CD4-positive, alpha-beta T cell (primary cell): ENCODE data around the gene FADS1. TPM values are rescaled to one million over a fixed set of nuclear protein-coding genes. Genes with fewer than 3 reads are reported as not detected.

Source experiments
- ATAC-seq: fragments of 200-7000 bp; cut with Tn5 transposase; one replicate; pipeline ENCODE4 v1.10.0; 2022; ENCODE audit warnings: mild to moderate bottlenecking; ENCODE audit not compliant: poor library complexity
- CTCF ChIA-PET: fragments of 350-600 bp; sonication (Branson Sonifier 250); formaldehyde crosslinking; loops from one replicate; lab custom pipeline; 2021; ENCODE audit warnings: antibody characterized with exemption, inconsistent platforms; lab: Charles Lee
- POLR2A ChIA-PET: fragments of 350-600 bp; sonication (Branson Sonifier 250); formaldehyde crosslinking; loops from one replicate; lab custom pipeline; 2021; ENCODE audit warnings: antibody characterized with exemption, inconsistent platforms; lab: Charles Lee
- DNase-seq, 14 experiments: peaks; one replicate each; pipeline ENCODE4 v3.0.0-alpha.2; 2013 to 2020; ENCODE audit warnings: mixed read lengths in 2 of 14
- H3K27ac ChIP-seq, 2 donors: one replicate each; pipeline versions ENCODE4 v1.5.1 to v1.7.0; 2013; ENCODE audit warnings: low read length in 2 of 2, low read depth in 1 of 2, mild to moderate bottlenecking in 1 of 2
- H3K27me3 ChIP-seq, 2 experiments: 1 replicate in 1 of 2; 2 replicates in 1 of 2; pipeline versions ENCODE4 v1.6.1 to v1.7.0; 2013; ENCODE audit warnings: low read length in 2 of 2, control low read depth in 1 of 2, mild to moderate bottlenecking in 1 of 2, moderate library complexity in 1 of 2; ENCODE audit not compliant: insufficient read depth in 2 of 2, control insufficient read depth in 1 of 2
- H3K36me3 ChIP-seq: one replicate; pipeline ENCODE4 v1.6.1; 2013; ENCODE audit warnings: low read length, control low read depth; ENCODE audit not compliant: insufficient read depth
- H3K4me1 ChIP-seq: one replicate; pipeline ENCODE4 v1.6.1; 2013; ENCODE audit warnings: low read length, control low read depth; ENCODE audit not compliant: insufficient read depth
- H3K4me3 ChIP-seq: one replicate; pipeline ENCODE4 v1.5.1; 2013; ENCODE audit warnings: mild to moderate bottlenecking, low read length, moderate library complexity
- H3K9me3 ChIP-seq, 2 experiments: 1 replicate in 1 of 2; 2 replicates in 1 of 2; pipeline versions ENCODE4 v1.6.1 to v1.7.0; 2013; ENCODE audit warnings: low read length in 2 of 2, mild to moderate bottlenecking in 2 of 2, control low read depth in 1 of 2, moderate library complexity in 1 of 2; ENCODE audit not compliant: control insufficient read depth in 1 of 2, insufficient read depth in 1 of 2
- H3K27ac Mint-ChIP-seq: one replicate; pipeline ENCODE4 v1.8.0; 2020; ENCODE audit warnings: mixed read lengths
- H3K27me3 Mint-ChIP-seq: one replicate; pipeline ENCODE4 v1.8.0; 2021; ENCODE audit warnings: mixed read lengths
- H3K36me3 Mint-ChIP-seq: one replicate; pipeline ENCODE4 v1.8.0; 2021; ENCODE audit warnings: low read depth, mixed read lengths
- H3K4me1 Mint-ChIP-seq: one replicate; pipeline ENCODE4 v1.8.0; 2021; ENCODE audit warnings: low read depth, mixed read lengths
- H3K4me3 Mint-ChIP-seq: one replicate; pipeline ENCODE4 v1.8.0; 2020; ENCODE audit warnings: mild to moderate bottlenecking, mixed read lengths
- H3K9me3 Mint-ChIP-seq: one replicate; pipeline ENCODE4 v1.8.0; 2020; ENCODE audit warnings: mixed read lengths
- CTCF ChIP-seq: fragments of 200-600 bp; IDR thresholded peaks from one replicate; pipeline ENCODE4 v1.8.0; 2022; ENCODE audit warnings: antibody characterized with exemption, mild to moderate bottlenecking
- intact Hi-C, 2 experiments: fragments of 100-400 bp; cut with DNase I in 1 of 2; cut with micrococcal nuclease in 1 of 2; formaldehyde crosslinking; loops; one replicate each; pipeline versions ENCODE4 v1.15.1 to v1.9.0; 2023 to 2025; cut with DNase I, micrococcal nuclease
- total RNA-seq, 174 experiments: library from RNA in 2 of 174; stranded (reverse) in 2 of 174; gene quantifications; one replicate each; pipeline ENCODE4 v1.2.3 and lab custom pipeline; 2021 to 2026

FADS1 gene
- total RNA-seq, 2 experiments from 2014 or later, result 0.56 to 0.77 TPM

GRCh38 chr11:61784506-61784805, 32.3 kb downstream of the FADS1 start:
- Histone ChIP-seq H3K9me3 (no peaks in the 10 kb centered on the region), H3K27ac (no peak overlapping the region), H3K4me3 (no peak overlapping the region), H3K27me3 (no peaks in the 10 kb centered on the region), H3K4me1 (peaks cover 3% of the 10 kb centered on the region), H3K36me3 (peaks cover 55% of the 10 kb centered on the region)
- ChIA-PET CTCF (no interaction called here), POLR2A (no interaction called here)
- no peak for TF ChIP-seq CTCF
- intact Hi-C loops, result loop anchor here in 1 of 2 experiments (5.0 kb wide), 1 partner anchor 842 kb away; no protein-coding TSS in a partner anchor
- Mint-ChIP-seq H3K36me3 (peaks cover 48% of the 10 kb centered on the region), H3K27me3 (no peaks in the 10 kb centered on the region), H3K9me3 (no peaks in the 10 kb centered on the region), H3K4me3 (no peak overlapping the region), H3K27ac (no peak overlapping the region), H3K4me1 (peaks cover 2% of the 10 kb centered on the region)
- ATAC-seq (no peak), DNase-seq (no peak)

GRCh38 chr11:61783717-61784505, 32.9 kb downstream of the FADS1 start:
- H3K27ac ChIP-seq, result no peak overlapping the region
- no peak overlapping the region for H3K27ac Mint-ChIP-seq
- POLR2A ChIA-PET, result no interaction called here
- no peaks in the 10 kb centered on the region for H3K27me3 Mint-ChIP-seq
- TF ChIP-seq CTCF, result no peak
- H3K9me3 Mint-ChIP-seq, result no peaks in the 10 kb centered on the region
- no peaks in the 10 kb centered on the region for H3K9me3 ChIP-seq
- DNase-seq (no peak), ATAC-seq (no peak)
- H3K27me3 ChIP-seq, result no peaks in the 10 kb centered on the region
- H3K4me3 ChIP-seq, result no peak overlapping the region
- peaks cover 3% of the 10 kb centered on the region for H3K4me1 ChIP-seq
- CTCF ChIA-PET, result no interaction called here
- H3K4me3 Mint-ChIP-seq, result no peak overlapping the region
- intact Hi-C loops, result loop anchor here in 1 of 2 experiments (5.0 kb wide), 1 partner anchor 842 kb away; no protein-coding TSS in a partner anchor
- no peaks in the 10 kb centered on the region for H3K4me1 Mint-ChIP-seq
- H3K36me3 ChIP-seq, result peaks cover 50% of the 10 kb centered on the region
- H3K36me3 Mint-ChIP-seq, result peaks cover 43% of the 10 kb centered on the region

GRCh38 chr11:61782841-61783240, 34.0 kb downstream of the FADS1 start:
- H3K27me3 Mint-ChIP-seq, result no peaks in the 10 kb centered on the region
- ATAC-seq (no peak), DNase-seq (no peak)
- H3K27ac Mint-ChIP-seq, result no peak overlapping the region
- H3K36me3 Mint-ChIP-seq, result peaks cover 32% of the 10 kb centered on the region
- no peaks in the 10 kb centered on the region for H3K9me3 Mint-ChIP-seq
- Histone ChIP-seq H3K4me1 (peaks cover 3% of the 10 kb centered on the region), H3K36me3 (peaks cover 39% of the 10 kb centered on the region), H3K27ac (no peak overlapping the region), H3K27me3 (no peaks in the 10 kb centered on the region), H3K9me3 (no peaks in the 10 kb centered on the region), H3K4me3 (no peak overlapping the region)
- TF ChIP-seq CTCF, result no peak
- intact Hi-C loops, result loop anchor here in 1 of 2 experiments (5.0 kb wide), 1 partner anchor 841 kb away; no protein-coding TSS in a partner anchor
- no peaks in the 10 kb centered on the region for H3K4me1 Mint-ChIP-seq
- POLR2A ChIA-PET, result interaction anchor here (1.5 kb wide), 1 partner anchor 14 kb away, joined by 4 read pairs; no protein-coding TSS in a partner anchor
- CTCF ChIA-PET, result interaction anchor here (2.0 kb wide), 1 partner anchor 15 kb away, joined by 6 read pairs; no protein-coding TSS in a partner anchor
- no peak overlapping the region for H3K4me3 Mint-ChIP-seq
